Neural progenitor cell (in vitro differentiated cells): ENCODE results near the gene COIL.

Experiments
- EZH2 ChIP-seq: fragments of 200-600 bp; sonication (generic); IDR thresholded peaks from 2 replicates; pipeline ENCODE4 v1.6.1; 2017; ENCODE audit warnings: antibody characterized with exemption, mild to moderate bottlenecking, moderate library complexity
- EZH2phosphoT487 ChIP-seq: fragments of 200-600 bp; sonication (generic); IDR thresholded peaks from 2 replicates; pipeline ENCODE4 v1.6.1; 2017; ENCODE audit warnings: antibody characterized with exemption
- TF ChIP-seq, protein P1 (sequence below): fragments of 200-600 bp; sonication (generic); IDR thresholded peaks from 2 replicates; pipeline ENCODE4 v1.5.1; 2017; ENCODE audit warnings: antibody characterized with exemption, mild to moderate bottlenecking

DNA sequence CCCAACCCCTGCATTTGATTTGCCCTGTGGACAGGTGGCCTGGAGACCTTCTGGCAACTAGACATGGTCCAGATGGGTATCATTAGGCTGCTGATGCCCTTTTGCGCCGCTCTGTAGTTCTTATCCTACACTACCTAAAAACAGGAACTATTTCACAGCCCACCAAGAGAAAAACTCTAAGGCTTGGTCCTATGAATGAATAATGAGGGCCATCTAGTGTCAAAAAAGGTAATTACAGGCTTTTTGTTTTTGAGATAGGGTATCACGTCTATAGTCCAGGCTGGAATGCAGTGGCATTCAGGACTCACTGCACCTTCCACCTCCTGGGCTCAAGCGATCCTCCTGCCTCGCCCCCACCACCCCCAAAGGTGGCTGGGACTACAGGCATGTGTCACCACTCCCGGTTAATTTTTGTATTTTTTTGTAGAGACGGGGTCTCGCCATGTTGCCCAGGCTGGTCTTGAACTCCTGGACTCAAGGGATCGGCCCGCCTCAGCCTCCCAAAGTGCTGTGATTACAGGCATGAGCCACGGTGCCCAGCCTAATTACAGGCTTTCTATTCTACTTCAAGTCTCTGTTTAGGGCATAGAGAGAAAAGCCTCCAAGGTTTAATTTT, 20.9 kb downstream of the COIL start:
- TF ChIP-seq EZH2, result no peak
- TF ChIP-seq, protein P1, sequence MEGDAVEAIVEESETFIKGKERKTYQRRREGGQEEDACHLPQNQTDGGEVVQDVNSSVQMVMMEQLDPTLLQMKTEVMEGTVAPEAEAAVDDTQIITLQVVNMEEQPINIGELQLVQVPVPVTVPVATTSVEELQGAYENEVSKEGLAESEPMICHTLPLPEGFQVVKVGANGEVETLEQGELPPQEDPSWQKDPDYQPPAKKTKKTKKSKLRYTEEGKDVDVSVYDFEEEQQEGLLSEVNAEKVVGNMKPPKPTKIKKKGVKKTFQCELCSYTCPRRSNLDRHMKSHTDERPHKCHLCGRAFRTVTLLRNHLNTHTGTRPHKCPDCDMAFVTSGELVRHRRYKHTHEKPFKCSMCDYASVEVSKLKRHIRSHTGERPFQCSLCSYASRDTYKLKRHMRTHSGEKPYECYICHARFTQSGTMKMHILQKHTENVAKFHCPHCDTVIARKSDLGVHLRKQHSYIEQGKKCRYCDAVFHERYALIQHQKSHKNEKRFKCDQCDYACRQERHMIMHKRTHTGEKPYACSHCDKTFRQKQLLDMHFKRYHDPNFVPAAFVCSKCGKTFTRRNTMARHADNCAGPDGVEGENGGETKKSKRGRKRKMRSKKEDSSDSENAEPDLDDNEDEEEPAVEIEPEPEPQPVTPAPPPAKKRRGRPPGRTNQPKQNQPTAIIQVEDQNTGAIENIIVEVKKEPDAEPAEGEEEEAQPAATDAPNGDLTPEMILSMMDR, result peak; percentile 69
- TF ChIP-seq EZH2phosphoT487, result no peak
